Memory B cell (primary cell): ENCODE data around the gene TOX3.

Experiments used
- ATAC-seq: fragments of 150-1000 bp; cut with Tn5 transposase; 2 replicates; pipeline ENCODE4 v1.10.0; 2021; ENCODE audit warnings: low read depth, mild to moderate bottlenecking, moderate library complexity
- DNase-seq, 2 donors: peaks; one replicate each; pipeline ENCODE4 v3.0.0; 2022; ENCODE audit warnings: low spot score in 2 of 2
- H3K27ac Mint-ChIP-seq: one replicate; pipeline ENCODE4 v1.8.0; 2022; ENCODE audit warnings: mild to moderate bottlenecking, moderate library complexity, mixed read lengths
- H3K27me3 Mint-ChIP-seq: one replicate; pipeline ENCODE4 v1.8.0; 2022; ENCODE audit warnings: mixed read lengths
- H3K36me3 Mint-ChIP-seq: one replicate; pipeline ENCODE4 v1.8.0; 2022; ENCODE audit warnings: mild to moderate bottlenecking, mixed read lengths
- H3K4me1 Mint-ChIP-seq: one replicate; pipeline ENCODE4 v1.8.0; 2022; ENCODE audit warnings: mixed read lengths
- H3K4me3 Mint-ChIP-seq: one replicate; pipeline ENCODE4 v1.8.0; 2022; ENCODE audit warnings: mild to moderate bottlenecking, moderate library complexity, mixed read lengths
- H3K9me3 Mint-ChIP-seq: one replicate; pipeline ENCODE4 v1.8.0; 2022; ENCODE audit warnings: mixed read lengths

The TOX3 gene

DNA sequence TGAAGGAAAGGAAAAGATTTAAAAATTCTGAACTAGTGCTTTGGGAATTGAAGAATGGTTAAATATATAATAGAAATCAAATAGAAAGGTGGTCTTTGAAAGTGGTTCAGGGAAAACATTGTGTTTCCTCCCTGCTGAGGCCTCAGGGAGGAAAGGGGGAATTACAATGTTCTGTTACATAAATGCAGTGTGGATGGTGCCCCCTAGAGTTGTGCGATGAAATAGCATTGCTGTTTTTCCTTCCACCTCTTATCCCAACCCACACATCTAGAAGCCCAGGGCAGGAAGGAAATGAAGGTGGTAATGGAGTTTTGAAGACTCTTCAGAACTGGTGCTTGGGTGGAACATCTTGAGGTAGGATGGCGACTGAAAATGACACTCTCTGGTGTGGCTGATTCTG lies 6.4 kb upstream of the TOX3 start:
- DNase-seq (no peak), ATAC-seq (no peak)
- peaks cover 3% of the 10 kb centered on the region for H3K27me3 Mint-ChIP-seq
- no peaks in the 10 kb centered on the region for H3K4me1 Mint-ChIP-seq
- no peak overlapping the region for H3K27ac Mint-ChIP-seq
- H3K36me3 Mint-ChIP-seq: no peaks in the 10 kb centered on the region
- H3K4me3 Mint-ChIP-seq: no peak overlapping the region
- peaks cover 7% of the 10 kb centered on the region for H3K9me3 Mint-ChIP-seq

DNA sequence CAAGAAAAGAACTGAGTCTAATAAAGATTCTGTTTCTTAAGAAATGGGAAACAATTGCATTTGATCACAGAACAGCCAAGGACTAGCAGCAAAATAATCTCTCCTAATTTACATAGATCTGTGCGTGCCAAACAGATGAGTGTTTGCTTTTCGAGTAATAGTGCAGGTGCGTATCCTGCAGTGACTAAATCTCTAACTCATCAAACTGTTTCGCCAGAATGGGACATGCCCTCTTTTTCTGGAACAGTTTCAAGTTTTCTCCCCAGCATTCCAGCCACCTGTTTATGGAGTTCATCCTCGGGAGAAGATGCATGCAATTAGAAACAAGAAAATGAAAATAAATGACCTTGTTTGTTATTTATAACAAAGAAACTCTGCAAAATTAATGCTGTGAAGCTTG lies 5.7 kb upstream of the TOX3 start:
- H3K36me3 Mint-ChIP-seq: peaks cover under 1% of the 10 kb centered on the region
- no peak for DNase-seq
- H3K27me3 Mint-ChIP-seq: peaks cover 5% of the 10 kb centered on the region
- ATAC-seq: no peak
- no peak overlapping the region for H3K27ac Mint-ChIP-seq
- no peak overlapping the region for H3K4me3 Mint-ChIP-seq
- peaks cover 1% of the 10 kb centered on the region for H3K4me1 Mint-ChIP-seq
- peaks cover 7% of the 10 kb centered on the region for H3K9me3 Mint-ChIP-seq

DNA sequence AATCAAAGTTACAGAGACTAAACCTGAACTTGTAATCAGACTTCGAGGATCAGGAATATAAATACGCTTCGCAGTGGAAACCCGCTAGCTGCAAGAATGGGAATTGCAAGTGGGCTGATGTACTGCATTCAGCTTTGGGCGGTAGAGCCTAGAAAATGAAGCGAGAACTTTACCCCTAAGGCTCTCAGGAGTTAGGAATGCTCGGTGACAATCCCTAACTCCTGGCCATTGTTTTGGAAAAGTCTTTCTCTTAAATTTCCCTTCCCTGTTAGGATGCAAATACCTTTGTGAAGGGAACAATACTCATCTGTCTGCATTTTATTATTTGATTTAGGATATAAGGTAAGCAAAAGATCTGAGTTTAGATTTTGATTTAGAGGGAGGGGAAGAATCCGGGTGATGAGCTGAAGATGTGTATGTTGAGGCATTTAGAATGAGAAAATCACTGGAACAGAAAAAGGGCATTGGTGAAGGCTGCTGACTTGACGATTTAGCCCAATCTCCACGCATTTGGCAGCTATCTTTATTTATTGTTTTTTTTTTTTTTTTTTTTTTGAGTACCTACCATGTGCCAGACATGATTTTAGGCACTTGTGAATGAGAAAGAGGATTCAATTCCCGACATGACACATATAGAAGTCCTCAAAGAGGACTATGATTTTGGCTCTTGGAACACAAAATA lies 2.2 kb upstream of the TOX3 start:
- Mint-ChIP-seq H3K4me1 (peaks cover 8% of the 10 kb centered on the region), H3K36me3 (peaks cover 6% of the 10 kb centered on the region), H3K27me3 (peaks cover 12% of the 10 kb centered on the region), H3K27ac (no peak overlapping the region), H3K9me3 (no peaks in the 10 kb centered on the region), H3K4me3 (no peak overlapping the region)
- DNase-seq (no peak), ATAC-seq (no peak)

DNA sequence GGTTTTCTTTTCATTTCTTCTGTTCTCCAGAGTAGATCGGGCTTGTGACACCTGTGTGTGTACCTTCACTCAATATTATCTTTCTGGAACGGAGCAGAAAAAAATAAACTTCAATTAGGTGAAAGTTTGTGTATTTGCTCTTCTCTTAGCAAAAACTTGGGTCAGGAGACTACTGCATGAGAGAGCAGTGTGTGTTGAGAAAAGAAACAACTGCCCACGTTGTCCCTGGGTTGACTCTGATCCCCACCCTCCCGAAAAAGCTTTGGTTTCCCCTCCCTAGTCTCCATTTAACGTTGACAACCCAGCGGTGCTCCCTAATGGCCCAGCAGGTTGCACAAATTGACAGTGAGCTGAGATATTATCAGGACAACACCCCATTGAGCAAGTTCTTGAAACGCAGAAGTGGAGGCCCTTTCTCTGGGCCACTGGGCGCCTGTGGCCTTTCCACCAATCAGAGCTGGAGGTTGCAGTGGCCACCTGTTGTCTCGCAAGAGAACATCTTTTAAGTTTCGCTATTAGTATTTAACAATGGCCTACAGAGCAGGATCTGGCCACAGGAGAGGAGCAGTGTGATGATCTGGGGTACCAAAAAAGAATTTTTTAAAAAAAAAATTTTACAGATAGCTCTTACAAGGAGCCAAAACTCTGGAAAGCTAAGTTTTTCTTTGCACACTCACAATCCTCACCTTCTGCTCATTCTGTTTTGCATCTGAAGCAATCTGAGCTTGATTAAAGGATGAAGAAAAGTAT lies 1.5 kb upstream of the TOX3 start:
- DNase-seq (no peak), ATAC-seq (no peak)
- Mint-ChIP-seq H3K4me3 (no peak overlapping the region), H3K4me1 (peaks cover 8% of the 10 kb centered on the region), H3K27me3 (peaks cover 14% of the 10 kb centered on the region), H3K27ac (no peak overlapping the region), H3K36me3 (peaks cover 6% of the 10 kb centered on the region), H3K9me3 (no peaks in the 10 kb centered on the region)

DNA sequence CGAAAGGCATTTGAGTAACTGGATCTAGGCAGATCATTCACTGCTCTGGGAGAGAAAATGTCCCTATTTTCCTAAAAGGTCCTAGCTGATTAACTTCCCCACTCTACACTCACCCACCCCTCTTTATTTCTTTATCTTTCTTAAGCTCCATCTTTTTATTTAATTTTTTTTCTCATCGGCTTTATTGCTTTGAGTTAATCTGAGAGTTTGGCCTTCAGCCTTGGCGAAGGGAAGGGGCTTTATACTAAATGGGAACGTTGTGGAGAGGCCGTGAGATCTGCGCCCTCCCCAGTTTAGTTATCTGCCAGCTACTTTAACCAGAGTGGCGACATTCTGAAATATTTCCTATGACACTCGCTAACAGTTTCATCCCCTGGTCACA lies 882 bp upstream of the TOX3 start:
- no peak for DNase-seq
- Mint-ChIP-seq H3K9me3 (no peaks in the 10 kb centered on the region), H3K36me3 (peaks cover 6% of the 10 kb centered on the region), H3K4me1 (peaks cover 8% of the 10 kb centered on the region), H3K27me3 (peaks cover 14% of the 10 kb centered on the region), H3K27ac (no peak overlapping the region), H3K4me3 (peak overlapping the region; percentile 64)
- no peak for ATAC-seq

DNA sequence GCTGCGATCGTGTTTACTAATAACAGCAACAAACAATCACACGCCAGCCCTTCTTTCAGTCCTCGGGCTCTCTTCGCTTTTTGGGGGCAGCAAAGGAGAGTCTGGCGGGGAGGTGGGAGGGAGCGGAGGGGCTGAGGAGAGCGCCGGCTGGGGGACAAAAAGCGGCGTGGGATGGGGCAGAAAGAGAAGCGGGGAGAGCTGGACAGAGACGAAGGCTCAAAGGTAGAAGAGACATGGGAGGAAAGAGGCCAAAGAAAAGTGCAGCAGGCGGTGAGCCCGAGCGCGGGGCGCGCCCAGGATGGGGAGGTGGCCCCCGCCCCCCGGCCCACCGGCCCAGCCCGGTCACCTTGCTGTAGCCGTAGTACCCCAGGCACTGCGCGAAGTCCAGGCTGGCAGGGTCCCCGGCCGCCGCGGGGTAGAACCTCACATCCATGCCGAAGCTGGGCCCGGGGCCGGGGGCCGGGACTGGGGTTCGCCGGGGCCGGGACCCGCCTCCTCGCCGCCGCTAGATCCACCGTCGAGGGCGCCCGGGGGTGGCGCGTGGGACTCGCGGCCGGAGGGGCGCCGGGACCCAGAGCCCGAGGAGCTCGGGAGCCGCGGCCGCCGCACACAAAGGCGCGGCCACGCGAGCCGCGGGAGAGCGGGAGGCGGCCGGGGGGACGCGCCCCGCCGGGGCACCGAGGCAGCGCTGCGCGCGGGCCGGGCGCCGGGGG lies 496 bp downstream of the TOX3 start:
- Mint-ChIP-seq H3K4me3 (no peak overlapping the region), H3K27me3 (peaks cover 14% of the 10 kb centered on the region), H3K27ac (no peak overlapping the region), H3K4me1 (peaks cover 8% of the 10 kb centered on the region), H3K36me3 (peaks cover 6% of the 10 kb centered on the region), H3K9me3 (no peaks in the 10 kb centered on the region)
- DNase-seq: no peak
- no peak for ATAC-seq

DNA sequence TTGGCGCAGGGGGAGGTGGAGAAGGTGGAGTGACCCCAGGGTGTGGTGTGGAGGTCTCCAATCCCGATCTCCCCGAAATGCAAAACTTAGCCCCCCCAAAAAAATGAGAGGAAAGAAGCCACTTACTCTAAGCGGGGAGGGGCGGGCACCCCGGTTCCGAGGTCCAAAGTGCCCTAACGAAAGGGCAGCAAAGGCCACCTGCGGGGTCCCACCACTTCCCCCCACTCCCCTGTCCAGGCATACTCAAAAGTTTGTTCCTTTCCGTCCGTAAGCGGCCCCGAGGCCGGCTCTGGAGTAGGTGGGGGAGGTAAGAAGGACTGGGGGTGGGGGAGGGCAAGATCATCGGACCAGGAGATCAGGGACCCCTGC lies 1.1 kb downstream of the TOX3 start:
- ATAC-seq (no peak), DNase-seq (no peak)
- Mint-ChIP-seq H3K4me3 (no peak overlapping the region), H3K36me3 (peaks cover 6% of the 10 kb centered on the region), H3K27ac (no peak overlapping the region), H3K27me3 (peaks cover 11% of the 10 kb centered on the region), H3K9me3 (no peaks in the 10 kb centered on the region), H3K4me1 (peaks cover 8% of the 10 kb centered on the region)

DNA sequence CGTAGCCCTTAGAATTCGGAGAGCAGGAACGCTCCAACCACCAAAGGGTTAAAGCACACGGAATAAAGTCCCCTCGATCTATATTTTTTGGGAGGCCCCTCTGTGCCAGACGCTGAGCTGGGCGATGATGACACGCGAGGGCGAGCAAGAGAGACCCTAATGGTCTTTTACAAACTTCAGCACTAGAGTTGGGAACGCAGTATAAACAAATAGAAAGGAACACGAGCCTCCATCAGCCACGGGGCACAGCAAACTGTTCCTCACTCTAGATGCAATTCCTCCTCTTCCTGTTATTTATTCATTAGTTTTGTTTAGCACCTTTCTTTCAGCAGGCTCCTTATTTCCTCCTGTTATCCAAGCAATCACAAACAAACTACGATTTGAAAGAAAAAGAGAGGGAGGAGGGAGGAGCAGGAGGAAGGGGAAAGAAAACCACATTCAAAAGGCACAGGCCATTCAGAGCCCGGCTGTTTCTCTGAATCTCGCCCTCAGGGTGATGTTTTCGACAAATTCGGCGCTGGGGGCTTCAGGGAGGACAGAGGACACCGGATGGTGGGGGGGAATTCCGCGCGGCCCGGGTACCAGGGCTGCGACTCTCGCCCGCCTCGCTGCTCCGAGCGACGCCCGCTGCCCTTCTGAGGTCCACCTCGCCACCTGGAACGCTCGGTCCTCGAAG lies 1.6 kb downstream of the TOX3 start:
- no peak overlapping the region for H3K27ac Mint-ChIP-seq
- H3K4me3 Mint-ChIP-seq: peak overlapping the region; percentile 3
- no peak for ATAC-seq
- peaks cover 8% of the 10 kb centered on the region for H3K4me1 Mint-ChIP-seq
- DNase-seq: no peak
- peaks cover 6% of the 10 kb centered on the region for H3K36me3 Mint-ChIP-seq
- H3K9me3 Mint-ChIP-seq: no peaks in the 10 kb centered on the region
- H3K27me3 Mint-ChIP-seq: peaks cover 11% of the 10 kb centered on the region

DNA sequence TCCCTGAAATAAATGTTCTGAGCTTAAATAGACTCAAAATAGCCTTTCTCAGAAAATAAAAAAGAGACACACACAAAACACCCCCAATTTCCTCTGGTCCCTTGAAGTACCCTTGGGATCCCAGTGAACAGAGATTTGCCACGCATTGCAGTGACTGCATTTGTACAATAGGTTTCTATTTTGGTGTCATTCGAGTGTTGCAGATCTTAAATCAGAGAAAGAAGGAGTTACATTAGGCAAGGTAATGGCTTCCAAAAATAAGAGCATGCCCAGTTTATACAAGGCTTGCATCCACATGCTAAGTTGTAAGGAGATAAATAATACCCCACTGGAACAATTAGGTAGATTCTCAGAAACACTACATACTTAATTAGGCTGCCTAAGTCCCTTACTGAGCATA lies 2.2 kb downstream of the TOX3 start:
- Mint-ChIP-seq H3K9me3 (peaks cover 2% of the 10 kb centered on the region), H3K4me3 (no peak overlapping the region), H3K4me1 (peaks cover 8% of the 10 kb centered on the region), H3K27me3 (peaks cover 11% of the 10 kb centered on the region), H3K27ac (no peak overlapping the region), H3K36me3 (peaks cover 6% of the 10 kb centered on the region)
- DNase-seq (no peak), ATAC-seq (no peak)

DNA sequence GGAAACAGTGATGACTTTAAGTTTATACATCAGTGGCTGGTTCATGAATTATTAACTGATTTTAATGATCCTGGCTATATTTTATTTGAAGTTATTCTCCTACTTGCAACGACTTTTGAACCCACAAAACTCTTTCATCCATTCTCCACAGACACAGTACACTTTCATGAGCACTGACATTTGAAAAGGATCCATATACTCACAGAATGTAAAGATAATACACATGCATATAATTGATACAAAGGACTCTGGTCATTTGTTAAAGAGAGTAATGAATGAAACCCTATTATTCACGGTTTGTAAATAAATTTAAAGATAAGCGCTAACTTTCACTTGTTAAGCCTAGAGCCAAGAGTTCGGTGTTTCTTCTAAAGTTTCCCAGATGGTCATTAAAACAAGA lies 3.3 kb downstream of the TOX3 start:
- Mint-ChIP-seq H3K4me1 (peaks cover 8% of the 10 kb centered on the region), H3K4me3 (no peak overlapping the region), H3K27me3 (peaks cover 11% of the 10 kb centered on the region), H3K9me3 (peaks cover 3% of the 10 kb centered on the region), H3K27ac (no peak overlapping the region), H3K36me3 (peaks cover 6% of the 10 kb centered on the region)
- no peak for DNase-seq
- no peak for ATAC-seq

DNA sequence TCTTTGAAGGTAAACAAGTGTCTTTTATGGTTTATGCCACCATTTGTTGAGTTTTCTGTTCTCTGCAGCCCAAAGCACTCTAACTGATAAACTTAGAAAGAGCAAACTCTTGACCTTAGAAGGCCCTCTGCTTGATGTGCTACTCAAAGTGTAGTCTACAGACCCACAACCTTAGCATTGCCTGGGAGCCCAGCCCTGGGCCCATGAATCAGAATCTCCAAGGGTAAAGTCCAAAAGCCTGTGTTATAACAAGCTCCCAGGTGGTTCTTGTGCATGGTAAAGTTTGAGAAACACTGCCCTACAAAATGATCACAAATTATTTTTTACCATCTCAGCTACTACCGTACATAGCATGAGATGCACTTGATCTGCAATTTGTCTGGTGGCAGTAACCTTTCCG lies 6.0 kb downstream of the TOX3 start:
- H3K27me3 Mint-ChIP-seq: peaks cover 5% of the 10 kb centered on the region
- no peaks in the 10 kb centered on the region for H3K36me3 Mint-ChIP-seq
- no peak for ATAC-seq
- peaks cover 3% of the 10 kb centered on the region for H3K4me1 Mint-ChIP-seq
- H3K4me3 Mint-ChIP-seq: no peak overlapping the region
- DNase-seq: no peak
- no peak overlapping the region for H3K27ac Mint-ChIP-seq
- peaks cover 5% of the 10 kb centered on the region for H3K9me3 Mint-ChIP-seq

DNA sequence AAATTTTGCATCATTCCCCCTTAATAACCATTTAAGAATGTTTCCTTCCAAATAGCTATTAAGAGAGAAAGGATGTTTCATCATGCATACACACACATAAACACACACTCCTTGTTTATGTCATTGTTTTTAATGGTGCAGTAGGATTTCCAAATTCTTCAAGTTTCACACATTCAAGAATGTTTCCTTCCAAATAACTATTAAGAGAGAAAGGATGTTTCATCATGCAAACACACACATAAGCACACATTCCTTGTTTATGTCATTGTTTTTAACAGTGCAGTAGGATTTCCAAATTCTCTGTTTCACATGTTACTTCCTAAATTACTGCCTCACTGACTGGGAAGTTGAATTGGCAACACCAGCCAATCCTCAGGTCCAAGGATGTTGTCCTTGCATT lies 7.8 kb downstream of the TOX3 start:
- H3K4me1 Mint-ChIP-seq: no peaks in the 10 kb centered on the region
- peaks cover 5% of the 10 kb centered on the region for H3K9me3 Mint-ChIP-seq
- no peaks in the 10 kb centered on the region for H3K36me3 Mint-ChIP-seq
- H3K4me3 Mint-ChIP-seq: no peak overlapping the region
- no peak for ATAC-seq
- peaks cover 2% of the 10 kb centered on the region for H3K27me3 Mint-ChIP-seq
- no peak overlapping the region for H3K27ac Mint-ChIP-seq
- no peak for DNase-seq

DNA sequence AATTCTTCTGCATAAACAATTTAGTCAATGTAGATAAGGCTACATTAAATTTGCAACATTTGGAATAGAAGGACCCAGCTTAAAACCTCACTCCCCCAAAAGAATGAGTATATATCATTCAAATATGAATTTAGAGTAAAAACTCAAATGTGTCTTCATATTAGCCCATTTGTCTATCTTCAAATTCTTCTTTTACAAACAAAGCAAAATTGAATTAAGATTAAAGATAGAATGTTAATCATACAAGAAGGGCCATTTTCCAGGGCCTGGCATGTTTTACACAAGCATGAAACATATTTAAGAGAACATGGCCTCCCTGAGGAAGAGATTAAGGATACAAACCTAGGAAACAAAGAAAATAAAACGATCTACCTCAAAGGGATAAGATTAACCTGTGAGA lies 8.4 kb downstream of the TOX3 start:
- no peak for ATAC-seq
- H3K4me3 Mint-ChIP-seq: no peak overlapping the region
- no peaks in the 10 kb centered on the region for H3K27me3 Mint-ChIP-seq
- peaks cover 5% of the 10 kb centered on the region for H3K9me3 Mint-ChIP-seq
- H3K4me1 Mint-ChIP-seq: no peaks in the 10 kb centered on the region
- H3K27ac Mint-ChIP-seq: no peak overlapping the region
- no peak for DNase-seq
- no peaks in the 10 kb centered on the region for H3K36me3 Mint-ChIP-seq

DNA sequence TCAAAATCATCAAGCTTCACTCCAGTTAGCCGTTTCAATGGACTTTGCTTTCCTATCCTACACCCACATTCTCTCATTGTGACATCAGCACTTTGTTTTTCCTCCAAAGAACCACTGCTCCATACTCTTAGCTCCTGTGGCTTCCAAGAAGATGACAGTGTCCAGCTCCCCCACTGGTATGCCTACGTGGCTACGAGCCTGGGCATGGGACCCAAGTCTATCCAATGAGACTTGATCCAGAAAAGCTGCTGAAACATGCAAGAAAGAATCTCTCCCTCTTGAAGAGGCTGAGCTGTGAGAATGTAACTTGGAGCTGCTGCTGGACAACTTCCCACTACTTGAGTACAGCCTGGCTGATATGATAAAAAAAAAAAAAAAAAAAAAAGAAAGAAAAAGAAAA lies 9.4 kb downstream of the TOX3 start:
- Mint-ChIP-seq H3K9me3 (peaks cover 5% of the 10 kb centered on the region), H3K27me3 (no peaks in the 10 kb centered on the region), H3K27ac (no peak overlapping the region), H3K4me1 (no peaks in the 10 kb centered on the region), H3K36me3 (no peaks in the 10 kb centered on the region), H3K4me3 (no peak overlapping the region)
- DNase-seq (no peak), ATAC-seq (no peak)
